OCI-LY3 (cell line): ENCODE data around the gene INSRR.

Experiments
- CTCF ChIP-seq: fragments of 200-600, 300-600 bp; sonication (generic); IDR thresholded peaks from 2 replicates; pipeline ENCODE4 v1.5.1; 2014; ENCODE audit warnings: antibody characterized with exemption, low read length, low read depth
- EZH2phosphoT487 ChIP-seq: fragments of 200-600 bp; shearing (Covaris generic); IDR thresholded peaks from 2 replicates; pipeline ENCODE4 v1.6.1; 2018; ENCODE audit warnings: antibody characterized with exemption, mixed run types, low read depth

DNA sequence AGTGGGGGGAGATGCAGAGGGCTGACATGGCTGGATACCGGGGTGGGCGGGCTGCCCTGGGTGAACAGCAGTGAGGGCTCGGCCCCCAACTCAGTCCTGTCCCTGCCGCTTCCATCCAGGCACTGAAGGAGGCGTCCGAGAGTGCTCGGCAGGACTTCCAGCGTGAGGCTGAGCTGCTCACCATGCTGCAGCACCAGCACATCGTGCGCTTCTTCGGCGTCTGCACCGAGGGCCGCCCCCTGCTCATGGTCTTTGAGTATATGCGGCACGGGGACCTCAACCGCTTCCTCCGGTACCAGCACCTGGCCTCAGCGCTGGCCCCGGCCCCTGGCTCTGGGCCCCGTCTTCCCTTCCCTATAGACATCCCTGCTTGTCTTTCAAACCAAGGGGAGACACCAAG lies 17.4 kb upstream of the INSRR start:
- TF ChIP-seq CTCF (no peak), EZH2phosphoT487 (no peak)
